AG09319 (cell line): ENCODE measurements around the gene NRP2.
A peak's percentile ranks its signal among the peaks of the same experiment; 100 is the strongest.

Experiments used
- DNase-seq: peaks from one replicate; pipeline ENCODE4 v3.0.0-alpha.2; 2010; ENCODE audit warnings: low read depth; ENCODE audit errors: extremely low read depth
- TF ChIP-seq, protein P1 (sequence below): IDR thresholded peaks from 2 replicates; pipeline ENCODE4 v1.5.1; 2011; ENCODE audit warnings: low read depth, mild to moderate bottlenecking, inconsistent platforms, low read length, moderate library complexity

NRP2 gene

GRCh38 chr2:205642599-205643356 lies 39.5 kb upstream of the NRP2 start:
- TF ChIP-seq, protein P1, sequence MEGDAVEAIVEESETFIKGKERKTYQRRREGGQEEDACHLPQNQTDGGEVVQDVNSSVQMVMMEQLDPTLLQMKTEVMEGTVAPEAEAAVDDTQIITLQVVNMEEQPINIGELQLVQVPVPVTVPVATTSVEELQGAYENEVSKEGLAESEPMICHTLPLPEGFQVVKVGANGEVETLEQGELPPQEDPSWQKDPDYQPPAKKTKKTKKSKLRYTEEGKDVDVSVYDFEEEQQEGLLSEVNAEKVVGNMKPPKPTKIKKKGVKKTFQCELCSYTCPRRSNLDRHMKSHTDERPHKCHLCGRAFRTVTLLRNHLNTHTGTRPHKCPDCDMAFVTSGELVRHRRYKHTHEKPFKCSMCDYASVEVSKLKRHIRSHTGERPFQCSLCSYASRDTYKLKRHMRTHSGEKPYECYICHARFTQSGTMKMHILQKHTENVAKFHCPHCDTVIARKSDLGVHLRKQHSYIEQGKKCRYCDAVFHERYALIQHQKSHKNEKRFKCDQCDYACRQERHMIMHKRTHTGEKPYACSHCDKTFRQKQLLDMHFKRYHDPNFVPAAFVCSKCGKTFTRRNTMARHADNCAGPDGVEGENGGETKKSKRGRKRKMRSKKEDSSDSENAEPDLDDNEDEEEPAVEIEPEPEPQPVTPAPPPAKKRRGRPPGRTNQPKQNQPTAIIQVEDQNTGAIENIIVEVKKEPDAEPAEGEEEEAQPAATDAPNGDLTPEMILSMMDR, result no peak
- no peak for DNase-seq

DNA sequence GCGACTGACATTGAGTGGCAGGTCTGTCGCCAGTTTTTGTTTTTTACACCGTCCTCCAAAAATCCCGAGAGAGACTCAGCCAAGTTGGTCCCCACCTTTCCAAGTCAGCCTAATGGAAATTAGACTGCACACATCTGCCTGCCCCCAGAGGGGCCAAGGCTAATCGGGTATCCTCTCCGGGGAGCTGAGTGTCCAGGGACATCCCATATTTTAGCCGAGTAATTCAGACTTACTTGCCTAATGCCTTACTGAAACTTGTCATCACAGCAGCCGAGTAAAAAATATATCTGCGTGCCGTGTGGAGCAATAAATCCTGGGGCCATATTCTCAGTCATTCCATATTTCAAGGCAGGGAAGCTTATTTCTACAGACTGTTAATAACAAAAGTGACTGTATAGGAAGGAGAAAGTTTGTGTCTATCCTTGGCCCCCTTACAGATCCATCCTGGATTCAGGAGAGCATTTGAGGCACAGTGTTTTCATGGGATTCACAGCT lies 38.9 kb upstream of the NRP2 start:
- TF ChIP-seq, protein P1, result no peak

DNA sequence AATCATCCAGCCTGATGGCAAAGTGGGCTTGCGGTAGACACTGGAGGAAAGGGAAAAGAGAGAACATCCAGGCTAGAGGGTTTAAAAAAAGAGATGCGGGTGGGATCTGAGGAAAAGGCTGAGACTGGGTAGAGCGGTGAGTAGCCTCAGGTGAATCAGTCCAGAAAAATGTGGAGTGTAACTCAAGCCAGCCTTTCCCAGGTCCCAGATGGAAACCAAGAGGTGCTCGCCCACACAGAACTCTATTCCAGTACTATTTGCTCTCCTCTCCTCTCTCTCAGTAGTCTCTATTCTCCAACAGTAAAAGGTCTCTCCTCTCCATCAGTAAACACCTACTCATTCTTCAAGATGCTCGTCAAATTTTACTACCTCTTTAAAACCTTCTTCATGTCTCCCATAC lies 38.3 kb upstream of the NRP2 start:
- TF ChIP-seq, protein P1, result no peak
- DNase-seq, result no peak

More for the DNA sequence above, 38.9 kb upstream of the NRP2 start:
- DNase-seq, result no peak

GRCh38 chr2:205646680-205647079 lies 35.6 kb upstream of the NRP2 start:
- TF ChIP-seq, protein P1, result no peak
- DNase-seq, result no peak

DNA sequence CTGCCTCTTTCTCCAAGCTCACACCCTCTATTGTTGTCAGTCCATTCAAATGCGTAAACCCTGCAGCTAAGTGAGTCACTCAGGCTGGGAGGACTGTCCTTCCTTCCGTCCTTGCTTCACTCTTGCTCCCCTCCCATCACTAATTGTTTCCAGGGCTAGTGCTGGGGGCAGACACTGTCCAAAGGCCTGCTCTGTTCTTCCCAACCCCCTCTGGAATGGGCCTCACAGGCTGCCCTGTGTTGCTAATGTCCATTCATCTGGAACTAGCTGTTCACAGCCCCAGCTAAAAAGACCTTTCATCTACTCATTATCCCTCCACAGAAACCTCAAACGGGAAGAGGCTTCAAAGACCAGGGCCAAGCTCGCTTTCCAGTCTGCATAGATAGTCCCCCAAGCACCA lies 31.9 kb upstream of the NRP2 start:
- peak; percentile 89 for DNase-seq

GRCh38 chr2:205650931-205651330 lies 31.4 kb upstream of the NRP2 start:
- TF ChIP-seq, protein P1, result no peak
- peak; percentile 25 for DNase-seq

More for the DNA sequence above, 31.9 kb upstream of the NRP2 start:
- TF ChIP-seq, protein P1, result no peak

DNA sequence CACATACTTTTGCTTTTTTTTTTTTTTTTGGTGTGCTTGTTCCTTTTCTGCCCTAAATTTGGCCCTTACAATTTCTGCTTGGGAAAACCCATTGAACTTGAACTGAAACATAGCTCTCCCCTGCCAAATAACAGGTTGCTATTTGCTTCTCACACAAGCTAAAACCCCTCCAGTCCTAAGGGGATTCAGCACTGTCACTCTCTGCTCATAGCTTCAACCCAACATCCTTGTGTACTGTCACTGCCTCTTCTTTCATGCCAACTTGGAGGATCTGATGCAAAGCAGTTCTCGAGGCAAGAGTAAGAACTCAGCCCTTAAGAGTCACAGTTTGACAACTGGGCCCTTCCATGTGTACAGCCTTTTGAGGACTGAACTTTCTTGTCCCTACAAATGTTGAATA lies 30.6 kb upstream of the NRP2 start:
- DNase-seq, result no peak
- TF ChIP-seq, protein P1, result no peak
